GM23338 (cell line): ENCODE data around the gene MYCN. TPM values are rescaled to one million over a fixed set of nuclear protein-coding genes. Genes with fewer than 3 reads are reported as not detected.

Experiments used
- ATAC-seq: fragments of 200-7000 bp; cut with Tn5 transposase; 3 replicates; pipeline ENCODE4 v1.9.1; 2020
- DNase-seq: peaks from one replicate; pipeline ENCODE4 v3.0.0-alpha.2; 2015; ENCODE audit warnings: low spot score
- H2AFZ ChIP-seq: fragments of 200-600 bp; sonication (generic); 2 replicates; pipeline ENCODE4 v1.8.0; 2016; ENCODE audit warnings: antibody characterized with exemption, mild to moderate bottlenecking, moderate library complexity
- H3F3A ChIP-seq: fragments of 200-600 bp; sonication (generic); replicated peaks from 2 replicates; pipeline ENCODE4 v1.8.0; 2017; ENCODE audit warnings: antibody characterized with exemption, mixed run types, low read depth
- H3K27ac ChIP-seq: fragments of 200-600 bp; sonication (generic); 2 replicates; pipeline ENCODE4 v1.6.1; 2016; ENCODE audit warnings: low read depth
- H3K27me3 ChIP-seq: fragments of 200-600 bp; sonication (generic); 2 replicates; pipeline ENCODE4 v1.8.0; 2016; ENCODE audit warnings: mild to moderate bottlenecking, mixed run types, moderate library complexity; ENCODE audit not compliant: insufficient read depth
- H3K36me3 ChIP-seq: fragments of 200-600 bp; sonication (generic); 2 replicates; pipeline ENCODE4 v1.8.0; 2016; ENCODE audit warnings: mild to moderate bottlenecking; ENCODE audit not compliant: insufficient read depth
- H3K4me1 ChIP-seq: fragments of 200-600 bp; sonication (generic); 2 replicates; pipeline ENCODE4 v1.8.0; 2016; ENCODE audit warnings: mild to moderate bottlenecking, moderate library complexity; ENCODE audit not compliant: insufficient read depth
- H3K4me2 ChIP-seq: fragments of 200-600 bp; sonication (generic); 2 replicates; pipeline ENCODE4 v1.7.1; 2017; ENCODE audit warnings: mixed run types
- H3K4me3 ChIP-seq: fragments of 200-600 bp; sonication (generic); 2 replicates; pipeline ENCODE4 v1.6.1; 2016; ENCODE audit warnings: mixed run types
- H3K79me2 ChIP-seq: fragments of 200-600 bp; sonication (generic); replicated peaks from 2 replicates; pipeline ENCODE4 v1.8.0; 2017; ENCODE audit warnings: mild to moderate bottlenecking; ENCODE audit not compliant: insufficient read depth
- H3K9me2 ChIP-seq: fragments of 200-600 bp; sonication (generic); 2 replicates; pipeline ENCODE4 v1.8.0; 2017; ENCODE audit not compliant: insufficient read depth
- H4K20me1 ChIP-seq: fragments of 200-600 bp; sonication (generic); replicated peaks from 2 replicates; pipeline ENCODE4 v1.8.0; 2017; ENCODE audit warnings: mild to moderate bottlenecking; ENCODE audit not compliant: insufficient read depth
- H3K27ac Mint-ChIP-seq: 2 replicates; pipeline ENCODE4 v1.8.0; 2020; ENCODE audit warnings: inconsistent platforms, mild to moderate bottlenecking, moderate library complexity, mixed read lengths
- H3K27me3 Mint-ChIP-seq: 3 replicates; pipeline ENCODE4 v1.8.0; 2022; ENCODE audit warnings: low read depth, mild to moderate bottlenecking, moderate library complexity, mixed read lengths, inconsistent platforms; ENCODE audit not compliant: insufficient read depth, poor library complexity
- H3K36me3 Mint-ChIP-seq: 3 replicates; pipeline ENCODE4 v1.8.0; 2021; ENCODE audit warnings: low read depth, mild to moderate bottlenecking, inconsistent platforms, moderate library complexity, mixed read lengths
- H3K4me1 Mint-ChIP-seq: 3 replicates; pipeline ENCODE4 v1.8.0; 2020; ENCODE audit warnings: mild to moderate bottlenecking, inconsistent platforms, mixed read lengths
- H3K4me3 Mint-ChIP-seq: 3 replicates; pipeline ENCODE4 v1.8.0; 2021; ENCODE audit warnings: moderate library complexity, mild to moderate bottlenecking, inconsistent platforms, mixed read lengths
- H3K9me3 Mint-ChIP-seq: 3 replicates; pipeline ENCODE4 v1.8.0; 2020; ENCODE audit warnings: moderate library complexity, mild to moderate bottlenecking, inconsistent platforms, mixed read lengths
- CREB1 ChIP-seq: fragments of 250-450 bp; sonication (Bioruptor Pico); IDR thresholded peaks from 2 replicates; pipeline ENCODE4 v1.5.0; 2020; ENCODE audit warnings: low read depth, mild to moderate bottlenecking, moderate library complexity
- CTCF ChIP-seq, 2 experiments: fragments of 200-600 bp in 1 of 2; sonication (generic) in 1 of 2; conservative IDR thresholded peaks; 2 replicates each; pipeline versions ENCODE4 v1.5.1 to v1.6.1; 2016 to 2017; ENCODE audit warnings: antibody characterized with exemption in 2 of 2, low read depth in 2 of 2, mild to moderate bottlenecking in 2 of 2, moderate library complexity in 1 of 2
- EZH2phosphoT487 ChIP-seq: fragments of 200-600 bp; sonication (generic); IDR thresholded peaks from one replicate; pipeline ENCODE4 v1.8.1; 2018; ENCODE audit warnings: antibody characterized with exemption; ENCODE audit not compliant: unreplicated experiment
- NANOG ChIP-seq: IDR thresholded peaks from 2 replicates; pipeline ENCODE4 v1.6.1; 2016; ENCODE audit warnings: antibody characterized with exemption, borderline replicate concordance
- STAT1 ChIP-seq: IDR thresholded peaks from one replicate; pipeline ENCODE4 v1.6.1; 2016; ENCODE audit warnings: antibody characterized with exemption; ENCODE audit not compliant: unreplicated experiment
- ZNF114 ChIP-seq: fragments of 250-450 bp; sonication (Bioruptor Pico); IDR thresholded peaks from 2 replicates; pipeline ENCODE4 v1.5.0; 2020; ENCODE audit warnings: mild to moderate bottlenecking, moderate library complexity
- ZNF331 ChIP-seq: fragments of 250-450 bp; sonication (Bioruptor Pico); IDR thresholded peaks from 2 replicates; pipeline ENCODE4 v1.5.0; 2020; ENCODE audit warnings: low read depth, mild to moderate bottlenecking, moderate library complexity
- polyA plus RNA-seq: library from polyadenylated mRNA; unstranded; fragments of >200 nt; fragmentation: Nextera tagmentation; extraction: Ambion mirVana; gene quantifications from 2 replicates; pipeline ENCODE4 v1.2.1, GENCODE V29; 2016
- total RNA-seq: library from RNA; depleted of rRNA; stranded (reverse); fragments of >200 nt; shearing (Covaris generic); gene quantifications from 2 replicates; pipeline ENCODE4 v1.2.3, GENCODE V29; 2014
- TF ChIP-seq, protein P1 (sequence below): IDR thresholded peaks from one replicate; pipeline ENCODE4 v1.6.1; 2018; ENCODE audit warnings: antibody characterized with exemption; ENCODE audit not compliant: unreplicated experiment
- TF ChIP-seq, protein P2 (sequence below): fragments of 250-450 bp; sonication (Bioruptor Pico); IDR thresholded peaks from 2 replicates; pipeline ENCODE4 v1.5.0; 2020; ENCODE audit warnings: mild to moderate bottlenecking, moderate library complexity

Gene MYCN
- total and polyA plus RNA-seq, 2 experiments from 2014 or later: 50.8 to 145 TPM

DNA sequence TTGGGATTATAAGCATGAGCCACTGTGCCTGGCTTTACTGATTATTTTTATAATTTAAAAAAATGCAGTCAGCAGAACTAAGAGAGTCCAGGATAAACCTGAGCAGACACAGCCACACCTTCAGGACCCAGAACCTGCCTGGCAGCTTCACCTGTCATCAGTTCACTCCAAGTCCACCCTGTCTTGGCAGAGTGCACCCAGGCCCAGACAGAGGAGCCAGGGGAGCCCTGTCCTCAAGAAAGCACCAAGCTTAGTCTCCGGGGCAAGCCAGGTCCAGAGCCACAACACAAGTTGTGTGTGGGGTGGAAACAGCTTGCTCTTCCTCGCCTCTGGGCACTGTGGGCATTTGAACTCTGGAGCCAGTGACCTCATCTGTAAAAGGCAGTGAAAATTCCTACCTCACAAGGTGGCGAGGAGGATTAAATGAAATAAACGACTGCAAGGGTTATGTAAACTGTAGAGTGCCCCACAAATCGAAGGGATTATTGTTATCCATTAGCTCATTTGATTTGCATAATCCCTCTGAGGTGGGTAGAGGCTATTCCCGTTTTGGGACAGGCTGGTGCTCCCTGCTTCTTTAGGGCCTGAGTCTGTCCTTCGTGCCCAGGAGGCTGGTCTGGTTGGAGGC, 24.7 kb downstream of the MYCN start:
- peaks cover 10% of the 10 kb centered on the region for H3K27me3 Mint-ChIP-seq
- H3K27ac ChIP-seq: no peak overlapping the region
- peaks cover 7% of the 10 kb centered on the region; the same call in 1 of the 2 replicates for H3K36me3 ChIP-seq
- H3F3A ChIP-seq: 0 out of 2 replicates have a peak, but pooled peaks cover 4% of the 10 kb centered on the region
- H3K4me1 Mint-ChIP-seq: peaks cover 15% of the 10 kb centered on the region
- ATAC-seq (peak; percentile 23; the same call in 1 of the 3 replicates), DNase-seq (no peak)
- no peak overlapping the region for H3K4me3 Mint-ChIP-seq
- H3K36me3 Mint-ChIP-seq: peaks cover 12% of the 10 kb centered on the region; the same call in 2 of the 3 replicates
- H3K4me3 ChIP-seq: no peak overlapping the region
- no peaks in the 10 kb centered on the region for H4K20me1 ChIP-seq
- no peak overlapping the region for H3K4me2 ChIP-seq
- no peak for TF ChIP-seq STAT1
- H3K27ac Mint-ChIP-seq: no peak overlapping the region
- no peaks in the 10 kb centered on the region for H3K27me3 ChIP-seq
- H3K9me3 Mint-ChIP-seq: peaks cover 18% of the 10 kb centered on the region
- no peaks in the 10 kb centered on the region for H3K9me2 ChIP-seq
- peak overlapping the region; percentile 87 for H2AFZ ChIP-seq
- no peaks in the 10 kb centered on the region for H3K79me2 ChIP-seq
- H3K4me1 ChIP-seq: no peaks in the 10 kb centered on the region

GRCh38 chr2:15965564-15966019, 25.2 kb downstream of the MYCN start:
- no peak overlapping the region for H3K4me2 ChIP-seq
- no peak for DNase-seq
- TF ChIP-seq CTCF (conservative IDR thresholded peaks at IDR 0.05; ENCODE audit: low read depth in 2 of 2): no peak
- no peak for TF ChIP-seq STAT1
- no peak for TF ChIP-seq ZNF331 (CRISPR knock-in tag)
- no peak for TF ChIP-seq NANOG
- TF ChIP-seq EZH2phosphoT487: no peak
- TF ChIP-seq, protein P1, sequence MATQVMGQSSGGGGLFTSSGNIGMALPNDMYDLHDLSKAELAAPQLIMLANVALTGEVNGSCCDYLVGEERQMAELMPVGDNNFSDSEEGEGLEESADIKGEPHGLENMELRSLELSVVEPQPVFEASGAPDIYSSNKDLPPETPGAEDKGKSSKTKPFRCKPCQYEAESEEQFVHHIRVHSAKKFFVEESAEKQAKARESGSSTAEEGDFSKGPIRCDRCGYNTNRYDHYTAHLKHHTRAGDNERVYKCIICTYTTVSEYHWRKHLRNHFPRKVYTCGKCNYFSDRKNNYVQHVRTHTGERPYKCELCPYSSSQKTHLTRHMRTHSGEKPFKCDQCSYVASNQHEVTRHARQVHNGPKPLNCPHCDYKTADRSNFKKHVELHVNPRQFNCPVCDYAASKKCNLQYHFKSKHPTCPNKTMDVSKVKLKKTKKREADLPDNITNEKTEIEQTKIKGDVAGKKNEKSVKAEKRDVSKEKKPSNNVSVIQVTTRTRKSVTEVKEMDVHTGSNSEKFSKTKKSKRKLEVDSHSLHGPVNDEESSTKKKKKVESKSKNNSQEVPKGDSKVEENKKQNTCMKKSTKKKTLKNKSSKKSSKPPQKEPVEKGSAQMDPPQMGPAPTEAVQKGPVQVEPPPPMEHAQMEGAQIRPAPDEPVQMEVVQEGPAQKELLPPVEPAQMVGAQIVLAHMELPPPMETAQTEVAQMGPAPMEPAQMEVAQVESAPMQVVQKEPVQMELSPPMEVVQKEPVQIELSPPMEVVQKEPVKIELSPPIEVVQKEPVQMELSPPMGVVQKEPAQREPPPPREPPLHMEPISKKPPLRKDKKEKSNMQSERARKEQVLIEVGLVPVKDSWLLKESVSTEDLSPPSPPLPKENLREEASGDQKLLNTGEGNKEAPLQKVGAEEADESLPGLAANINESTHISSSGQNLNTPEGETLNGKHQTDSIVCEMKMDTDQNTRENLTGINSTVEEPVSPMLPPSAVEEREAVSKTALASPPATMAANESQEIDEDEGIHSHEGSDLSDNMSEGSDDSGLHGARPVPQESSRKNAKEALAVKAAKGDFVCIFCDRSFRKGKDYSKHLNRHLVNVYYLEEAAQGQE: no peak
- no peak for TF ChIP-seq ZNF114 (CRISPR knock-in tag)
- TF ChIP-seq, protein P2, sequence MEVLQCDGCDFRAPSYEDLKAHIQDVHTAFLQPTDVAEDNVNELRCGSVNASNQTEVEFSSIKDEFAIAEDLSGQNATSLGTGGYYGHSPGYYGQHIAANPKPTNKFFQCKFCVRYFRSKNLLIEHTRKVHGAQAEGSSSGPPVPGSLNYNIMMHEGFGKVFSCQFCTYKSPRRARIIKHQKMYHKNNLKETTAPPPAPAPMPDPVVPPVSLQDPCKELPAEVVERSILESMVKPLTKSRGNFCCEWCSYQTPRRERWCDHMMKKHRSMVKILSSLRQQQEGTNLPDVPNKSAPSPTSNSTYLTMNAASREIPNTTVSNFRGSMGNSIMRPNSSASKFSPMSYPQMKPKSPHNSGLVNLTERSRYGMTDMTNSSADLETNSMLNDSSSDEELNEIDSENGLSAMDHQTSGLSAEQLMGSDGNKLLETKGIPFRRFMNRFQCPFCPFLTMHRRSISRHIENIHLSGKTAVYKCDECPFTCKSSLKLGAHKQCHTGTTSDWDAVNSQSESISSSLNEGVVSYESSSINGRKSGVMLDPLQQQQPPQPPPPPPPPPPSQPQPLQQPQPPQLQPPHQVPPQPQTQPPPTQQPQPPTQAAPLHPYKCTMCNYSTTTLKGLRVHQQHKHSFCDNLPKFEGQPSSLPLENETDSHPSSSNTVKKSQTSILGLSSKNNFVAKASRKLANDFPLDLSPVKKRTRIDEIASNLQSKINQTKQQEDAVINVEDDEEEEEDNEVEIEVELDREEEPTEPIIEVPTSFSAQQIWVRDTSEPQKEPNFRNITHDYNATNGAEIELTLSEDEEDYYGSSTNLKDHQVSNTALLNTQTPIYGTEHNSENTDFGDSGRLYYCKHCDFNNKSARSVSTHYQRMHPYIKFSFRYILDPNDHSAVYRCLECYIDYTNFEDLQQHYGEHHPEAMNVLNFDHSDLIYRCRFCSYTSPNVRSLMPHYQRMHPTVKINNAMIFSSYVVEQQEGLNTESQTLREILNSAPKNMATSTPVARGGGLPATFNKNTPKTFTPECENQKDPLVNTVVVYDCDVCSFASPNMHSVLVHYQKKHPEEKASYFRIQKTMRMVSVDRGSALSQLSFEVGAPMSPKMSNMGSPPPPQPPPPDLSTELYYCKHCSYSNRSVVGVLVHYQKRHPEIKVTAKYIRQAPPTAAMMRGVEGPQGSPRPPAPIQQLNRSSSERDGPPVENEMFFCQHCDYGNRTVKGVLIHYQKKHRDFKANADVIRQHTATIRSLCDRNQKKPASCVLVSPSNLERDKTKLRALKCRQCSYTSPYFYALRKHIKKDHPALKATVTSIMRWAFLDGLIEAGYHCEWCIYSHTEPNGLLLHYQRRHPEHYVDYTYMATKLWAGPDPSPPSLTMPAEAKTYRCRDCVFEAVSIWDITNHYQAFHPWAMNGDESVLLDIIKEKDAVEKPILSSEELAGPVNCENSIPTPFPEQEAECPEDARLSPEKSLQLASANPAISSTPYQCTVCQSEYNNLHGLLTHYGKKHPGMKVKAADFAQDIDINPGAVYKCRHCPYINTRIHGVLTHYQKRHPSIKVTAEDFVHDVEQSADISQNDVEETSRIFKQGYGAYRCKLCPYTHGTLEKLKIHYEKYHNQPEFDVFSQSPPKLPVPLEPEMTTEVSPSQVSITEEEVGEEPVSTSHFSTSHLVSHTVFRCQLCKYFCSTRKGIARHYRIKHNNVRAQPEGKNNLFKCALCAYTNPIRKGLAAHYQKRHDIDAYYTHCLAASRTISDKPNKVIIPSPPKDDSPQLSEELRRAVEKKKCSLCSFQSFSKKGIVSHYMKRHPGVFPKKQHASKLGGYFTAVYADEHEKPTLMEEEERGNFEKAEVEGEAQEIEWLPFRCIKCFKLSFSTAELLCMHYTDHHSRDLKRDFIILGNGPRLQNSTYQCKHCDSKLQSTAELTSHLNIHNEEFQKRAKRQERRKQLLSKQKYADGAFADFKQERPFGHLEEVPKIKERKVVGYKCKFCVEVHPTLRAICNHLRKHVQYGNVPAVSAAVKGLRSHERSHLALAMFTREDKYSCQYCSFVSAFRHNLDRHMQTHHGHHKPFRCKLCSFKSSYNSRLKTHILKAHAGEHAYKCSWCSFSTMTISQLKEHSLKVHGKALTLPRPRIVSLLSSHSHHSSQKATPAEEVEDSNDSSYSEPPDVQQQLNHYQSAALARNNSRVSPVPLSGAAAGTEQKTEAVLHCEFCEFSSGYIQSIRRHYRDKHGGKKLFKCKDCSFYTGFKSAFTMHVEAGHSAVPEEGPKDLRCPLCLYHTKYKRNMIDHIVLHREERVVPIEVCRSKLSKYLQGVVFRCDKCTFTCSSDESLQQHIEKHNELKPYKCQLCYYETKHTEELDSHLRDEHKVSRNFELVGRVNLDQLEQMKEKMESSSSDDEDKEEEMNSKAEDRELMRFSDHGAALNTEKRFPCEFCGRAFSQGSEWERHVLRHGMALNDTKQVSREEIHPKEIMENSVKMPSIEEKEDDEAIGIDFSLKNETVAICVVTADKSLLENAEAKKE (CRISPR knock-in tag): no peak
- TF ChIP-seq CREB1 (CRISPR knock-in tag): no peak

More at GRCh38 chr2:15965564-15966019, 25.2 kb downstream of the MYCN start:
- Histone ChIP-seq H3K79me2 (no peaks in the 10 kb centered on the region), H3K9me2 (no peaks in the 10 kb centered on the region), H3F3A (0 out of 2 replicates have a peak, but pooled peaks cover 4% of the 10 kb centered on the region), H3K27me3 (no peaks in the 10 kb centered on the region), H3K4me1 (no peaks in the 10 kb centered on the region), H3K27ac (no peak overlapping the region), H3K4me3 (no peak overlapping the region), H3K36me3 (peaks cover 7% of the 10 kb centered on the region; the same call in 1 of the 2 replicates), H4K20me1 (no peaks in the 10 kb centered on the region), H2AFZ (peak overlapping the region; percentile 87)
- Mint-ChIP-seq H3K36me3 (peaks cover 12% of the 10 kb centered on the region; the same call in 2 of the 3 replicates), H3K4me3 (no peak overlapping the region), H3K27ac (no peak overlapping the region), H3K4me1 (peaks cover 12% of the 10 kb centered on the region), H3K9me3 (peaks cover 18% of the 10 kb centered on the region), H3K27me3 (peaks cover 9% of the 10 kb centered on the region)
- ATAC-seq: peak; percentile 85
